Measurements from ENCODE around the gene TSPOAP1. TPM values are rescaled to one million over a fixed set of nuclear protein-coding genes. Genes with fewer than 3 reads are reported as not detected.

Gene TSPOAP1
- total and polyA plus RNA-seq, 2 of the 13 experiments (the other 11 are each of a cell fraction or from before 2014, with no cell fraction given) = not detected

DNA sequence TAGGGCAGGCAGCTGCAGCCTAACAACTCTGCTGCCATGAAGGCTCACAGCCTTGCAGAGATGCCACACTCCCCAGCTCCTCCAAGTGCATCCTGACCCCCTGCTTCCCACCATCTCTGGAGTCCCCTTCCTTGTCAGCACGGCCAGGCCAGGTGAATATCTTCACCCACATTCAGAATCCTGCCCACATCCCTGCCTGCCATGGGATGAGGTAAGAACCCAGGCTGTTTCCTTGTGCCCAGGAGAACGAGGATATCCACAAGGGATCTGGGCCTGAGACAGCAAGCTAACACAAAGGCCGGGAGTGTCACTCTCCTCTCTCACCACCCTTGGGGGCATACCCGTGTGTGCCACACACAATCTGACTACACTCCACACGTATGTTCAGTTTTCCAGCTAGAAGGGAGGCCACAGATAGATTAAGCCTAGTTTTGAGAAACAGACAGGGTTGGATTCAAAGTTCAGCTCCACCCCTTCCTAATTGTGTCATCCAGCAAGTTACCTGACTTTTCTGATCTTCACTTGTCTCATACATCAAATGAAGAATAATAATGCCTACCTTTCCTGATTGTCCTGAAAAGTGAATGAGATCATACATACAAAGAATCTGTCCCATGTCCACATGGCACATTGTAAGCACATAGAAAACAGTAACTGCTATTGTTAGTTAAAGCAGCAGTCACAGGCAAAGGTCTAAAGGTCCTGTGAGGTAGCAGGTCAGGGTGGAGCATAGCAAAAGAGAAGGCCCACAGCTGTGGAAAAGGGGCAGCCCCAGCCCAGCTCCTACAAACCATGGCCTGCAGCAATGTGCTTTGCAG lies 40.8 kb upstream of the TSPOAP1 start (continued):
- TF ChIP-seq, protein P1, sequence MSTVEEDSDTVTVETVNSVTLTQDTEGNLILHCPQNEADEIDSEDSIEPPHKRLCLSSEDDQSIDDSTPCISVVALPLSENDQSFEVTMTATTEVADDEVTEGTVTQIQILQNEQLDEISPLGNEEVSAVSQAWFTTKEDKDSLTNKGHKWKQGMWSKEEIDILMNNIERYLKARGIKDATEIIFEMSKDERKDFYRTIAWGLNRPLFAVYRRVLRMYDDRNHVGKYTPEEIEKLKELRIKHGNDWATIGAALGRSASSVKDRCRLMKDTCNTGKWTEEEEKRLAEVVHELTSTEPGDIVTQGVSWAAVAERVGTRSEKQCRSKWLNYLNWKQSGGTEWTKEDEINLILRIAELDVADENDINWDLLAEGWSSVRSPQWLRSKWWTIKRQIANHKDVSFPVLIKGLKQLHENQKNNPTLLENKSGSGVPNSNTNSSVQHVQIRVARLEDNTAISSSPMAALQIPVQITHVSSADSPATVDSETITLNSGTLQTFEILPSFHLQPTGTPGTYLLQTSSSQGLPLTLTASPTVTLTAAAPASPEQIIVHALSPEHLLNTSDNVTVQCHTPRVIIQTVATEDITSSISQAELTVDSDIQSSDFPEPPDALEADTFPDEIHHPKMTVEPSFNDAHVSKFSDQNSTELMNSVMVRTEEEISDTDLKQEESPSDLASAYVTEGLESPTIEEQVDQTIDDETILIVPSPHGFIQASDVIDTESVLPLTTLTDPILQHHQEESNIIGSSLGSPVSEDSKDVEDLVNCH (CRISPR knock-in tag; IDR thresholded peaks at IDR 0.05) = no peak
- TF ChIP-seq ZFP36 (IDR thresholded peaks at IDR 0.05; ENCODE audit: borderline replicate concordance, low read depth, low read length, partially characterized antibody) (no peak), NR2F2 (IDR thresholded peaks at IDR 0.05; ENCODE audit: borderline replicate concordance, low read depth) (peak; percentile 78), ZNF644 (CRISPR knock-in tag; IDR thresholded peaks at IDR 0.05; ENCODE audit: low read depth) (no peak), ZNF564 (CRISPR knock-in tag; IDR thresholded peaks at IDR 0.05) (no peak), GZF1 (CRISPR knock-in tag; IDR thresholded peaks at IDR 0.05) (no peak), ZNF720 (CRISPR knock-in tag; IDR thresholded peaks at IDR 0.05) (no peak), ZBTB8A (CRISPR knock-in tag; IDR thresholded peaks at IDR 0.05; ENCODE audit: borderline replicate concordance, low read depth) (no peak), SMYD3 (CRISPR knock-in tag; IDR thresholded peaks at IDR 0.05) (no peak), ZSCAN21 (CRISPR knock-in tag; IDR thresholded peaks at IDR 0.05; ENCODE audit: borderline replicate concordance) (no peak), ZNF549 (CRISPR knock-in tag; IDR thresholded peaks at IDR 0.05) (no peak), E2F1 (CRISPR knock-in tag; IDR thresholded peaks at IDR 0.05) (no peak), CBFB (CRISPR knock-in tag; IDR thresholded peaks at IDR 0.05) (no peak; the same call in 1 of the 2 replicates), ZNF207 (IDR thresholded peaks at IDR 0.05; ENCODE audit: borderline replicate concordance) (no peak), ZNF784 (CRISPR knock-in tag; IDR thresholded peaks at IDR 0.05; ENCODE audit: borderline replicate concordance) (no peak), RARA (CRISPR knock-in tag; IDR thresholded peaks at IDR 0.05) (peak; percentile 73)
- TF ChIP-seq, protein P2, sequence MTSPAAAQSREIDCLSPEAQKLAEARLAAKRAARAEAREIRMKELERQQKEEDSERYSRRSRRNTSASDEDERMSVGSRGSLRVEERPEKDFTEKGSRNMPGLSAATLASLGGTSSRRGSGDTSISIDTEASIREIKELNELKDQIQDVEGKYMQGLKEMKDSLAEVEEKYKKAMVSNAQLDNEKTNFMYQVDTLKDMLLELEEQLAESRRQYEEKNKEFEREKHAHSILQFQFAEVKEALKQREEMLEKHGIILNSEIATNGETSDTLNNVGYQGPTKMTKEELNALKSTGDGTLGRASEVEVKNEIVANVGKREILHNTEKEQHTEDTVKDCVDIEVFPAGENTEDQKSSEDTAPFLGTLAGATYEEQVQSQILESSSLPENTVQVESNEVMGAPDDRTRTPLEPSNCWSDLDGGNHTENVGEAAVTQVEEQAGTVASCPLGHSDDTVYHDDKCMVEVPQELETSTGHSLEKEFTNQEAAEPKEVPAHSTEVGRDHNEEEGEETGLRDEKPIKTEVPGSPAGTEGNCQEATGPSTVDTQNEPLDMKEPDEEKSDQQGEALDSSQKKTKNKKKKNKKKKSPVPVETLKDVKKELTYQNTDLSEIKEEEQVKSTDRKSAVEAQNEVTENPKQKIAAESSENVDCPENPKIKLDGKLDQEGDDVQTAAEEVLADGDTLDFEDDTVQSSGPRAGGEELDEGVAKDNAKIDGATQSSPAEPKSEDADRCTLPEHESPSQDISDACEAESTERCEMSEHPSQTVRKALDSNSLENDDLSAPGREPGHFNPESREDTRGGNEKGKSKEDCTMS (CRISPR knock-in tag; conservative IDR thresholded peaks at IDR 0.05) = no peak

Data from HepG2 (cell line).